OCI-LY7 (cell line): Measurements from ENCODE around the gene ABCB9. TPM values are rescaled to one million over a fixed set of nuclear protein-coding genes. Genes with fewer than 3 reads are reported as not detected.
A peak's percentile ranks its signal among the peaks of the same experiment; 100 is the strongest.

ENCODE experiments used
- BruUV-seq: library from RNA; stranded (reverse); fragments of 400-500 nt; replicated peaks from 2 replicates; lab custom pipeline; 2021; lab: Mats Ljungman, UMichigan
- CTCF ChIA-PET: fragments of 300-600 bp; sonication (Branson Sonifier 250); formaldehyde crosslinking; loops from one replicate; lab custom pipeline; 2022; ENCODE audit warnings: antibody characterized with exemption; ENCODE audit not compliant: unreplicated experiment; lab: Charles Lee
- POLR2A ChIA-PET: fragments of 300-600 bp; sonication (Branson Sonifier 250); formaldehyde crosslinking; loops from one replicate; lab custom pipeline; 2022; ENCODE audit warnings: antibody characterized with exemption; lab: Charles Lee
- DNase-seq: peaks from one replicate; pipeline ENCODE4 v3.0.0-alpha.2; 2015; ENCODE audit warnings: low spot score
- H2AFZ ChIP-seq: fragments of 200-600 bp; sonication (generic), shearing (Covaris generic); 2 replicates; pipeline ENCODE4 v1.6.1; 2014; ENCODE audit warnings: mild to moderate bottlenecking, antibody characterized with exemption, low read length, moderate library complexity
- H3K27ac ChIP-seq: fragments of 200-600 bp; sonication (generic); 2 replicates; pipeline ENCODE4 v1.5.1; 2014; ENCODE audit warnings: mixed run types, low read depth, mild to moderate bottlenecking, moderate library complexity, low read length, inconsistent platforms; ENCODE audit not compliant: poor library complexity, severe bottlenecking
- H3K36me3 ChIP-seq: fragments of 200-600 bp; sonication (generic); 2 replicates; pipeline ENCODE4 v1.6.1; 2014; ENCODE audit warnings: mild to moderate bottlenecking, antibody characterized with exemption, low read length, moderate library complexity, mixed read lengths; ENCODE audit not compliant: insufficient read depth
- H3K4me1 ChIP-seq: fragments of 200-600 bp; sonication (generic); 2 replicates; pipeline ENCODE4 v1.5.1; 2014; ENCODE audit warnings: mild to moderate bottlenecking, low read length; ENCODE audit not compliant: insufficient read depth, poor library complexity, severe bottlenecking
- H3K4me2 ChIP-seq: fragments of 200-600 bp; sonication (generic); 2 replicates; pipeline ENCODE4 v1.6.1; 2014; ENCODE audit warnings: mild to moderate bottlenecking, low read length
- H3K4me3 ChIP-seq: fragments of 200-600 bp; sonication (generic); 2 replicates; pipeline ENCODE4 v1.5.1; 2014; ENCODE audit warnings: mild to moderate bottlenecking, low read depth, low read length; ENCODE audit not compliant: poor library complexity, severe bottlenecking
- H3K79me2 ChIP-seq: fragments of 200-600 bp; sonication (generic); 2 replicates; pipeline ENCODE4 v1.6.1; 2016; ENCODE audit warnings: low read depth, mild to moderate bottlenecking, low read length, moderate library complexity, mixed read lengths; ENCODE audit not compliant: insufficient read depth
- H3K9me2 ChIP-seq: fragments of 200-600 bp; sonication (generic); 2 replicates; pipeline ENCODE4 v1.6.1; 2016; ENCODE audit warnings: mild to moderate bottlenecking, low read length, mixed read lengths; ENCODE audit not compliant: insufficient read depth
- H3K9me3 ChIP-seq: fragments of 200-600 bp; sonication (generic); 2 replicates; pipeline ENCODE4 v1.6.1; 2014; ENCODE audit warnings: mild to moderate bottlenecking, mixed run types, low read length, mixed read lengths
- H4K20me1 ChIP-seq: fragments of 200-600 bp; sonication (generic); 2 replicates; pipeline ENCODE4 v1.6.1; 2014; ENCODE audit warnings: mild to moderate bottlenecking, antibody characterized with exemption, low read length, moderate library complexity, mixed read lengths; ENCODE audit not compliant: insufficient read depth
- EZH2phosphoT487 ChIP-seq: fragments of 200-600 bp; sonication (generic); IDR thresholded peaks from 2 replicates; pipeline ENCODE4 v1.6.1; 2018; ENCODE audit warnings: low read depth, borderline replicate concordance, mild to moderate bottlenecking, mixed run types, antibody characterized with exemption, low read length, moderate library complexity, mixed read lengths
- intact Hi-C: fragments of 100-400 bp; cut with micrococcal nuclease; formaldehyde crosslinking; loops from one replicate; pipeline ENCODE4 v1.10.0; 2022; ENCODE audit not compliant: unreplicated experiment
- total RNA-seq, 2 experiments: library from RNA; depleted of rRNA in 1 of 2; stranded (reverse); fragments of >200 nt in 1 of 2; shearing (Covaris generic) in 1 of 2; gene quantifications; 2 replicates each; pipeline ENCODE4 v1.2.3, GENCODE V29; 2014 to 2022
- TF ChIP-seq, protein P1 (sequence below): fragments of 200-600 bp; sonication (generic); conservative IDR thresholded peaks from 2 replicates; pipeline ENCODE4 v1.5.1; 2014; ENCODE audit warnings: mild to moderate bottlenecking, antibody characterized with exemption, low read length, moderate library complexity, mixed read lengths

Gene ABCB9
- total RNA-seq, 2 experiments from 2014 or later, result 4.0 to 7.9 TPM

DNA sequence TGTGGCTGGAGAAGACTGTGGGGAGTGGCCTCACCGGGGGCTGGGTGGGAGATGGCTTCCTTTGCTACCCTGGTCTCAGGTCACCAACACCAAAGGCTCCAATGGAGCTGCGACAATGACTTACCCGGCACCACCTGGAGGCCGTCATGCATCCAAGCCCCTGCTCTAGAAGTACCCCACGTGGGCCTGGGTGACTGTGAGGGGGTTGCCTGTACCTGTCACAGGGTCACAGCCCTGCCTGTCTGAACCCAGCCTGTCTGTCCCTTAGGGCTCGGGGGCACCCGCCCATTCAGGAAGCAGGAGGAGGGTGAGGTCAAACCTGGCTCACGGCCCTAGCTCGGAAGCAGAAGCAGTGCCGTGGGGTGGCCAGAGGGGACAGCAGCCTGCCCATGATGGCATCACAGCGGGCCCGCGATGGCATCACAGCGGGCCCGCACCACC is 18.9 kb downstream of the ABCB9 start:
- Histone ChIP-seq H3K4me2 (no peak overlapping the region), H3K36me3 (no peaks in the 10 kb centered on the region), H3K27ac (no peak overlapping the region), H4K20me1 (no peaks in the 10 kb centered on the region), H2AFZ (no peak overlapping the region), H3K4me1 (peaks cover 3% of the 10 kb centered on the region), H3K79me2 (no peaks in the 10 kb centered on the region), H3K4me3 (no peak overlapping the region), H3K9me3 (no peaks in the 10 kb centered on the region), H3K9me2 (no peaks in the 10 kb centered on the region)
- TF ChIP-seq, protein P1, sequence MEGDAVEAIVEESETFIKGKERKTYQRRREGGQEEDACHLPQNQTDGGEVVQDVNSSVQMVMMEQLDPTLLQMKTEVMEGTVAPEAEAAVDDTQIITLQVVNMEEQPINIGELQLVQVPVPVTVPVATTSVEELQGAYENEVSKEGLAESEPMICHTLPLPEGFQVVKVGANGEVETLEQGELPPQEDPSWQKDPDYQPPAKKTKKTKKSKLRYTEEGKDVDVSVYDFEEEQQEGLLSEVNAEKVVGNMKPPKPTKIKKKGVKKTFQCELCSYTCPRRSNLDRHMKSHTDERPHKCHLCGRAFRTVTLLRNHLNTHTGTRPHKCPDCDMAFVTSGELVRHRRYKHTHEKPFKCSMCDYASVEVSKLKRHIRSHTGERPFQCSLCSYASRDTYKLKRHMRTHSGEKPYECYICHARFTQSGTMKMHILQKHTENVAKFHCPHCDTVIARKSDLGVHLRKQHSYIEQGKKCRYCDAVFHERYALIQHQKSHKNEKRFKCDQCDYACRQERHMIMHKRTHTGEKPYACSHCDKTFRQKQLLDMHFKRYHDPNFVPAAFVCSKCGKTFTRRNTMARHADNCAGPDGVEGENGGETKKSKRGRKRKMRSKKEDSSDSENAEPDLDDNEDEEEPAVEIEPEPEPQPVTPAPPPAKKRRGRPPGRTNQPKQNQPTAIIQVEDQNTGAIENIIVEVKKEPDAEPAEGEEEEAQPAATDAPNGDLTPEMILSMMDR, result no peak
- no peak for TF ChIP-seq EZH2phosphoT487
- POLR2A ChIA-PET, result no interaction called here
- DNase-seq, result no peak
- CTCF ChIA-PET, result no interaction called here
- intact Hi-C loops, result no loop called here
- BruUV-seq, result no TSS peak

DNA sequence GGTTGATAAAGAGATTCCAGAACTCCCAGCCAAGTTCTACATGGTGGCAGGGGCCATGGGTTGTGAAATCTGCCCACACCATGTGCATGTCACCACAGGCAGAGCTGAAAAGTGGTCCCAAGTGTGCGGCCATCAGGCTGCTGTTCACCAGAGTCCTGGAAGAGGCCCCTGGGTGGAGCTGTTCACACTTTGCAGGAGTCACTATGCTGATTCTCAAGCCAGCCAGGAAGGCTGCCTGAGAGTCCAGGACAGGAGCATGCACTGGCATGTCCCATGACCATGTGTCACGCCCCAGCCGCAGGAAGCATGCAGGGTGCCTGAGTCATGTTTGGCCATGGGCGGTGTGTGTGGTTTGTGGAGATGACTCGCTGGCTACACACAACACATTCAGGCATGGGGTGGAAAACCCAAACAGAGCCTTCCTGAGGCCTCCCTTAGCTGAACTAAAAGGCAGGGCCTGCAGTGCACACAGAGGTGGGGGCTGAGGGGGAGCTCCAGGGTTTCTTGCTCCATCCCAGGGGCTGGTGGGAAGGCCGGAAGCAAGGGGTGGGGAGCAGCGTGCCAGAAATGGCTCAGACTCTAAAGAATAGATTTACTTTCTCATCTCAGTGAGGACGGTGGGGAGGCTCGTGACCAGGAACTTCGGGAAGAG is 19.4 kb downstream of the ABCB9 start:
- POLR2A ChIA-PET, result interaction anchor here (0.6 kb wide), 1 partner anchor 288 kb away, joined by 4 read pairs; no protein-coding TSS in a partner anchor
- Histone ChIP-seq H3K4me2 (no peak overlapping the region), H3K9me3 (no peaks in the 10 kb centered on the region), H4K20me1 (no peaks in the 10 kb centered on the region), H3K4me1 (peaks cover 3% of the 10 kb centered on the region), H3K36me3 (no peaks in the 10 kb centered on the region), H3K79me2 (no peaks in the 10 kb centered on the region), H3K4me3 (no peak overlapping the region), H2AFZ (no peak overlapping the region), H3K9me2 (no peaks in the 10 kb centered on the region), H3K27ac (no peak overlapping the region)
- CTCF ChIA-PET, result no interaction called here
- DNase-seq, result peak; percentile 29
- intact Hi-C loops, result no loop called here
- no TSS peak for BruUV-seq
- TF ChIP-seq EZH2phosphoT487, result no peak
- TF ChIP-seq, protein P1, result peak; percentile 58
